ENCODE data around the gene ELP1.

DNA sequence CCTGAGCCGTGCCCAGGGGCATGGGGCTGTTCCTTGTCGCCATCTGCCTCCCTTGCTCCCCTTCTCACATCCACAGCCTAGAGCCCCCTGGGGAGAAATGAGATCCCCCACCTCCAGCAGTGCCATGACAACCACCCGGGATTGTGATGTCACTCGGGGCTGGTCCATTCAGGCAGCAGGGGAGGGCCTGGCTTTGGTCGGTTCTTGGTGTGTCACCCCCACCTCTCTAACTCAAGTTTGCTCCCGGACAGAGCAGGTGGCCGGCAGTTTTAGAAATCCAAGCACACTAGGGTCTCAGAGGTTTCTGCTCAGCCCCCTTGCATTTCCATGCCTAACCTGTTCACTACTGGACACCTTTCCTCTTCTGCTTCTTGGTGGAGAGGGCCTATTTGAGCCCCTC is 78.0 kb downstream of the ELP1 start, which contains the start of gene ACTL7B:
- TF ChIP-seq EZH2 (IDR thresholded peaks at IDR 0.05; ENCODE audit: insufficient read depth, poor library complexity, severe bottlenecking) = no peak
- no peak for TF ChIP-seq EZH2phosphoT487 (IDR thresholded peaks at IDR 0.05; ENCODE audit: insufficient read depth, low read depth)
